HCEC 1CT (cell line): ENCODE measurements around the gene NEK6.
A peak's percentile ranks its signal among the peaks of the same experiment; 100 is the strongest.

Source experiments
- DNase-seq: peaks from one replicate; pipeline ENCODE4 v3.0.0-alpha.2; 2017

NEK6 gene

GRCh38 chr9:124299515-124300090, 41.9 kb downstream of the NEK6 start:
- no peak for DNase-seq

GRCh38 chr9:124300312-124300711, 42.6 kb downstream of the NEK6 start:
- no peak for DNase-seq

GRCh38 chr9:124302921-124303320, 45.2 kb downstream of the NEK6 start:
- no peak for DNase-seq

- no peak for DNase-seq
Measured at GRCh38 chr9:124303762-124304161, 46.0 kb downstream of the NEK6 start.

GRCh38 chr9:124304285-124304684, 46.5 kb downstream of the NEK6 start:
- no peak for DNase-seq

- peak; percentile 89 for DNase-seq
Measured at GRCh38 chr9:124306098-124306735, 48.5 kb downstream of the NEK6 start.

- DNase-seq, result no peak
Measured at GRCh38 chr9:124307379-124308030, 49.8 kb downstream of the NEK6 start.

- DNase-seq, result no peak
Measured at GRCh38 chr9:124308606-124309491, 51.1 kb downstream of the NEK6 start.

- DNase-seq, result peak; percentile 97
Measured at GRCh38 chr9:124309667-124310084, 51.9 kb downstream of the NEK6 start.

GRCh38 chr9:124311283-124311682, 53.5 kb downstream of the NEK6 start:
- DNase-seq, result no peak

- no peak for DNase-seq
Measured at GRCh38 chr9:124312290-124313265, 54.8 kb downstream of the NEK6 start.

- no peak for DNase-seq
Measured at GRCh38 chr9:124313940-124314339, 56.2 kb downstream of the NEK6 start.

- DNase-seq, result no peak
Measured at GRCh38 chr9:124315882-124316281, 58.1 kb downstream of the NEK6 start.

- DNase-seq, result peak; percentile 47
Measured at GRCh38 chr9:124320062-124320973, 62.6 kb downstream of the NEK6 start.

GRCh38 chr9:124321416-124321815, 63.7 kb downstream of the NEK6 start:
- no peak for DNase-seq

- no peak for DNase-seq
Measured at GRCh38 chr9:124321935-124322334, 64.2 kb downstream of the NEK6 start.

GRCh38 chr9:124322618-124323432, 65.1 kb downstream of the NEK6 start:
- DNase-seq, result no peak

GRCh38 chr9:124323904-124324303, 66.2 kb downstream of the NEK6 start:
- DNase-seq, result no peak

GRCh38 chr9:124325816-124326215, 68.1 kb downstream of the NEK6 start:
- no peak for DNase-seq

GRCh38 chr9:124326378-124326777, 68.6 kb downstream of the NEK6 start:
- no peak for DNase-seq
